Endothelial cell of umbilical vein (primary cell): ENCODE results near the gene DXO. TPM values are rescaled to one million over a fixed set of nuclear protein-coding genes. Genes with fewer than 3 reads are reported as not detected.
"Not testable (repeated sequence)": the region's sequence is repeated elsewhere in the genome, so short reads cannot be mapped to it uniquely, and the experiment has no call there.

Source experiments
- BruUV-seq: library from RNA; stranded (reverse); fragments of 400-500 nt; replicated peaks from 2 replicates; lab custom pipeline; 2021; lab: Mats Ljungman, UMichigan
- CTCF ChIA-PET: fragments of 300-600, 350-600 bp; sonication (Branson Sonifier 250); formaldehyde crosslinking; loops from one replicate; lab custom pipeline; 2021; ENCODE audit warnings: antibody characterized with exemption, inconsistent platforms; lab: Charles Lee
- POLR2A ChIA-PET: fragments of 300-600, 350-600 bp; sonication (Branson Sonifier 250); formaldehyde crosslinking; loops from one replicate; lab custom pipeline; 2021; ENCODE audit warnings: antibody characterized with exemption, inconsistent platforms; lab: Charles Lee
- DNase-seq: peaks from one replicate; pipeline ENCODE4 v3.0.0-alpha.2; 2011; ENCODE audit warnings: low read depth, low spot score
- FAIRE-seq: peaks from 2 replicates; lab custom pipeline; 2011; peaks lifted over from hg19 to GRCh38; lab: Jason Lieb, UNC
- H2AFZ ChIP-seq: 2 replicates; pipeline ENCODE4 v1.6.0; 2012; ENCODE audit warnings: low read depth, low read length, control low read depth, inconsistent platforms
- H3K27ac ChIP-seq: 2 replicates; pipeline ENCODE4 v1.5.1; 2011; ENCODE audit warnings: low read depth, mild to moderate bottlenecking, control low read depth, low read length, moderate library complexity; ENCODE audit not compliant: insufficient read depth
- H3K27me3 ChIP-seq, 2 experiments: 2 replicates each; pipeline versions ENCODE4 v1.6.0 to v1.6.1; 2011; ENCODE audit warnings: low read length in 2 of 2, mixed read lengths in 1 of 2; ENCODE audit not compliant: control insufficient read depth in 2 of 2, insufficient read depth in 2 of 2
- H3K36me3 ChIP-seq, 2 experiments: 2 replicates in 1 of 2; 3 replicates in 1 of 2; pipeline ENCODE4 v1.5.1; 2011; ENCODE audit warnings: low read length in 2 of 2, mild to moderate bottlenecking in 1 of 2, moderate library complexity in 1 of 2; ENCODE audit not compliant: control insufficient read depth in 2 of 2, insufficient read depth in 2 of 2; ENCODE audit errors: extremely low read depth in 1 of 2
- H3K4me1 ChIP-seq: 3 replicates; pipeline ENCODE4 v1.5.1; 2011; ENCODE audit warnings: mild to moderate bottlenecking, low read length; ENCODE audit not compliant: control insufficient read depth, insufficient read depth; ENCODE audit errors: extremely low read depth
- H3K4me2 ChIP-seq: 2 replicates; pipeline ENCODE4 v1.6.1; 2011; ENCODE audit warnings: low read length, control low read depth, mixed read lengths; ENCODE audit not compliant: insufficient read depth
- H3K4me3 ChIP-seq, 3 experiments: fragments of 200-600 bp in 1 of 3; sonication (generic), shearing (Covaris generic) in 1 of 3; replicated peaks in 1 of 3; 2 replicates each; pipeline ENCODE4 v1.5.1; 2011 to 2016; ENCODE audit warnings: control low read depth in 3 of 3, low read length in 3 of 3, mild to moderate bottlenecking in 2 of 3, inconsistent platforms in 1 of 3, low read depth in 1 of 3, moderate library complexity in 1 of 3; ENCODE audit not compliant: insufficient read depth in 1 of 3
- H3K79me2 ChIP-seq: 2 replicates; pipeline ENCODE4 v1.6.0; 2012; ENCODE audit warnings: low read length, inconsistent platforms; ENCODE audit not compliant: control insufficient read depth, insufficient read depth
- H3K9ac ChIP-seq: replicated peaks from 2 replicates; pipeline ENCODE3; 2011; ENCODE audit warnings: low read length, control low read depth; ENCODE audit not compliant: insufficient read depth; ENCODE audit errors: extremely low read depth
- H3K9me1 ChIP-seq: replicated peaks from 3 replicates; pipeline ENCODE4 v1.6.0; 2011; ENCODE audit warnings: mild to moderate bottlenecking, low read length; ENCODE audit not compliant: control insufficient read depth, insufficient read depth; ENCODE audit errors: extremely low read depth
- H3K9me3 ChIP-seq: replicated peaks from 2 replicates; pipeline ENCODE4 v1.5.1; 2012; ENCODE audit warnings: low read length, inconsistent platforms; ENCODE audit not compliant: control insufficient read depth, insufficient read depth
- H4K20me1 ChIP-seq: replicated peaks from 2 replicates; pipeline ENCODE3; 2011; ENCODE audit warnings: mild to moderate bottlenecking, low read length; ENCODE audit not compliant: control insufficient read depth, insufficient read depth; ENCODE audit errors: extremely low read depth
- dilution Hi-C: fragments of 300-500 bp; cut with MboI; formaldehyde crosslinking; loops from one replicate; pipeline ENCODE4 v1.15.0; 2019; ENCODE audit warnings: low sequenced_read_pairs; ENCODE audit not compliant: extremely low pct_ligation_motif_present
- intact Hi-C: fragments of 100-400 bp; cut with micrococcal nuclease; formaldehyde crosslinking; loops from one replicate; pipeline ENCODE4 v1.10.0; 2022
- polyA plus RNA-seq, 4 experiments: library from polyadenylated mRNA; depleted of rRNA in 3 of 4; stranded (reverse) in 3 of 4; unstranded in 1 of 4; fragments of >200 nt; gene quantifications; 2 replicates each; pipeline versions ENCODE4 v1.2.1 to v1.2.3, GENCODE V29; 2011 to 2012; ENCODE audit warnings: missing spikeins in 1 of 4
- total RNA-seq: library from RNA; stranded (reverse); gene quantifications from 2 replicates; pipeline ENCODE4 v1.2.3, GENCODE V29; 2021

Gene DXO
- total and polyA plus RNA-seq, 2 donors (not counting 3 experiments of a cell fraction or from before 2014, with no cell fraction given): 20.7 to 34.9 TPM

- H3K9me1 ChIP-seq, H3K36me3 ChIP-seq, H3K9me3 ChIP-seq, H3K4me1 ChIP-seq, H3K27ac ChIP-seq, CTCF ChIA-PET, H3K79me2 ChIP-seq, POLR2A ChIA-PET, dilution Hi-C loops, intact Hi-C loops, DNase-seq, FAIRE-seq, BruUV-seq, H3K27me3 ChIP-seq, H3K4me3 ChIP-seq, H3K4me2 ChIP-seq, H3K9ac ChIP-seq, H2AFZ ChIP-seq, H4K20me1 ChIP-seq: not testable (repeated sequence)
Measured at GRCh38 chr6:32005538-32005880, 33.6 kb upstream of the DXO start.

GRCh38 chr6:32004864-32005537 is 33.1 kb upstream of the DXO start:
- H3K27me3 ChIP-seq, H3K79me2 ChIP-seq, H3K4me3 ChIP-seq, H3K9me1 ChIP-seq, H4K20me1 ChIP-seq, CTCF ChIA-PET, H3K4me2 ChIP-seq, H2AFZ ChIP-seq, H3K36me3 ChIP-seq, FAIRE-seq, DNase-seq, intact Hi-C loops, H3K4me1 ChIP-seq, H3K27ac ChIP-seq, POLR2A ChIA-PET, H3K9ac ChIP-seq, dilution Hi-C loops, H3K9me3 ChIP-seq, BruUV-seq: not testable (repeated sequence)

- H4K20me1 ChIP-seq, H3K4me3 ChIP-seq, H3K27me3 ChIP-seq, H3K4me1 ChIP-seq, CTCF ChIA-PET, DNase-seq, dilution Hi-C loops, intact Hi-C loops, H3K9ac ChIP-seq, H3K9me3 ChIP-seq, H3K27ac ChIP-seq, H3K36me3 ChIP-seq, FAIRE-seq, H3K79me2 ChIP-seq, H3K9me1 ChIP-seq, H2AFZ ChIP-seq, BruUV-seq, POLR2A ChIA-PET, H3K4me2 ChIP-seq: not testable (repeated sequence)
Measured at GRCh38 chr6:32004393-32004792, 32.5 kb upstream of the DXO start.

- H4K20me1 ChIP-seq, BruUV-seq, H3K36me3 ChIP-seq, H3K9me1 ChIP-seq, H2AFZ ChIP-seq, intact Hi-C loops, H3K4me3 ChIP-seq, H3K79me2 ChIP-seq, H3K4me1 ChIP-seq, CTCF ChIA-PET, DNase-seq, dilution Hi-C loops, H3K27me3 ChIP-seq, H3K4me2 ChIP-seq, H3K9ac ChIP-seq, H3K27ac ChIP-seq, H3K9me3 ChIP-seq, POLR2A ChIA-PET: not testable (repeated sequence)
- FAIRE-seq: peak; percentile 21
Measured at GRCh38 chr6:32003301-32003700, 31.4 kb upstream of the DXO start.
